DND-41 (cell line): ENCODE data around the gene ABI3BP.

Experiments
- ATAC-seq: fragments of 200-7000 bp; cut with Tn5 transposase; 3 replicates; pipeline ENCODE4 v1.9.1; 2021; ENCODE audit warnings: low read depth; ENCODE audit not compliant: insufficient read depth
- DNase-seq: peaks from one replicate; pipeline ENCODE4 v3.0.0-alpha.2; 2020
- H2AFZ ChIP-seq: 2 replicates; pipeline ENCODE4 v1.6.0; 2012; ENCODE audit warnings: low read depth, low read length
- H3K27ac ChIP-seq: 2 replicates; pipeline ENCODE4 v1.5.1; 2012; ENCODE audit warnings: low read length, inconsistent platforms
- H3K27me3 ChIP-seq: fragments of 200-600 bp; sonication (generic); 2 replicates; pipeline ENCODE4 v1.6.0; 2012; ENCODE audit warnings: low read length, mild to moderate bottlenecking, inconsistent platforms; ENCODE audit not compliant: insufficient read depth, poor library complexity
- H3K36me3 ChIP-seq: 2 replicates; pipeline ENCODE4 v1.5.1; 2012; ENCODE audit warnings: low read length, inconsistent platforms; ENCODE audit not compliant: insufficient read depth
- H3K4me1 ChIP-seq: 2 replicates; pipeline ENCODE4 v1.5.1; 2012; ENCODE audit warnings: mild to moderate bottlenecking, low read length; ENCODE audit not compliant: insufficient read depth
- H3K4me2 ChIP-seq: 2 replicates; pipeline ENCODE4 v1.6.0; 2012; ENCODE audit warnings: mild to moderate bottlenecking, moderate library complexity, low read length, inconsistent platforms; ENCODE audit not compliant: insufficient read depth
- H3K4me3 ChIP-seq, 2 experiments: fragments of 200-600 bp in 1 of 2; shearing (Covaris generic) in 1 of 2; 2 replicates each; pipeline ENCODE4 v1.5.1; 2012 to 2016; ENCODE audit warnings: inconsistent platforms in 2 of 2, low read length in 2 of 2, mild to moderate bottlenecking in 2 of 2, low read depth in 1 of 2, moderate library complexity in 1 of 2
- H3K79me2 ChIP-seq: 2 replicates; pipeline ENCODE4 v1.6.0; 2012; ENCODE audit warnings: low read length, inconsistent platforms; ENCODE audit not compliant: insufficient read depth
- H3K9ac ChIP-seq: 2 replicates; pipeline ENCODE4 v1.6.0; 2012; ENCODE audit warnings: low read depth, mild to moderate bottlenecking, inconsistent platforms, low read length, moderate library complexity
- H3K9me3 ChIP-seq: 2 replicates; pipeline ENCODE4 v1.5.1; 2012; ENCODE audit warnings: low read length, moderate library complexity, mild to moderate bottlenecking, inconsistent platforms; ENCODE audit not compliant: insufficient read depth, severe bottlenecking
- H4K20me1 ChIP-seq: 2 replicates; pipeline ENCODE4 v1.6.0; 2012; ENCODE audit warnings: low read length; ENCODE audit not compliant: insufficient read depth
- CTCF ChIP-seq: IDR thresholded peaks from 2 replicates; pipeline ENCODE4 v1.5.1; 2012; ENCODE audit warnings: borderline replicate concordance, low read length, moderate library complexity, mild to moderate bottlenecking; ENCODE audit not compliant: poor library complexity, severe bottlenecking; ENCODE audit errors: extremely low read depth
- EZH2 ChIP-seq: IDR thresholded peaks from 3 replicates; pipeline ENCODE4 v1.6.1; 2012; ENCODE audit warnings: borderline replicate concordance, low read depth, mild to moderate bottlenecking, moderate library complexity, low read length, inconsistent platforms; ENCODE audit not compliant: severe bottlenecking

Gene ABI3BP

GRCh38 chr3:100873611-100874010 is 119.6 kb downstream of the ABI3BP start:
- Histone ChIP-seq H3K27ac (no peak overlapping the region), H3K9me3 (no peaks in the 10 kb centered on the region), H2AFZ (no peak overlapping the region), H3K4me3 (no peak overlapping the region), H3K36me3 (no peaks in the 10 kb centered on the region), H3K79me2 (no peaks in the 10 kb centered on the region), H3K4me1 (no peaks in the 10 kb centered on the region), H3K27me3 (peaks cover 6% of the 10 kb centered on the region), H3K4me2 (no peak overlapping the region), H3K9ac (no peak overlapping the region), H4K20me1 (no peaks in the 10 kb centered on the region)
- no peak for DNase-seq
- ATAC-seq: no peak
- TF ChIP-seq CTCF (no peak), EZH2 (no peak)

- no peaks in the 10 kb centered on the region for H3K36me3 ChIP-seq
- TF ChIP-seq EZH2 (no peak), CTCF (no peak)
- no peaks in the 10 kb centered on the region for H4K20me1 ChIP-seq
Observed at GRCh38 chr3:100871306-100871705, 121.9 kb downstream of the ABI3BP start.

GRCh38 chr3:100869787-100870186 is 123.4 kb downstream of the ABI3BP start:
- H3K9me3 ChIP-seq: no peaks in the 10 kb centered on the region
- no peak overlapping the region for H3K9ac ChIP-seq
- H4K20me1 ChIP-seq: no peaks in the 10 kb centered on the region
- no peak for DNase-seq
- TF ChIP-seq EZH2 (no peak), CTCF (no peak)
- no peaks in the 10 kb centered on the region for H3K79me2 ChIP-seq
- ATAC-seq: no peak
- no peaks in the 10 kb centered on the region for H3K27me3 ChIP-seq
- H3K4me2 ChIP-seq: no peak overlapping the region
- no peaks in the 10 kb centered on the region for H3K36me3 ChIP-seq
- H2AFZ ChIP-seq: no peak overlapping the region
- no peaks in the 10 kb centered on the region for H3K4me1 ChIP-seq
- no peak overlapping the region for H3K4me3 ChIP-seq
- H3K27ac ChIP-seq: no peak overlapping the region

More at GRCh38 chr3:100871306-100871705, 121.9 kb downstream of the ABI3BP start:
- no peak for ATAC-seq
- no peaks in the 10 kb centered on the region for H3K79me2 ChIP-seq
- H3K9me3 ChIP-seq: no peaks in the 10 kb centered on the region
- no peaks in the 10 kb centered on the region for H3K4me1 ChIP-seq
- peaks cover 6% of the 10 kb centered on the region for H3K27me3 ChIP-seq
- H3K4me2 ChIP-seq: no peak overlapping the region
- no peak overlapping the region for H3K4me3 ChIP-seq
- no peak overlapping the region for H2AFZ ChIP-seq
- H3K9ac ChIP-seq: no peak overlapping the region
- no peak for DNase-seq
- H3K27ac ChIP-seq: no peak overlapping the region

GRCh38 chr3:100868894-100869293 is 124.3 kb downstream of the ABI3BP start:
- Histone ChIP-seq H3K4me1 (no peaks in the 10 kb centered on the region), H3K79me2 (no peaks in the 10 kb centered on the region), H3K27ac (no peak overlapping the region), H3K4me2 (no peak overlapping the region), H3K36me3 (no peaks in the 10 kb centered on the region), H2AFZ (no peak overlapping the region), H3K27me3 (no peaks in the 10 kb centered on the region), H3K9me3 (no peaks in the 10 kb centered on the region), H4K20me1 (no peaks in the 10 kb centered on the region), H3K4me3 (no peak overlapping the region), H3K9ac (no peak overlapping the region)
- DNase-seq (no peak), ATAC-seq (no peak)
- TF ChIP-seq CTCF: no peak
- TF ChIP-seq EZH2: no peak
